ENCODE data around the gene NF2. TPM values are rescaled to one million over a fixed set of nuclear protein-coding genes. Genes with fewer than 3 reads are reported as not detected.

The NF2 gene
- total and polyA plus RNA-seq, 2 of the 8 experiments (the other 6 are each of a cell fraction or from before 2014, with no cell fraction given) = 17.6 to 53.6 TPM

DNA sequence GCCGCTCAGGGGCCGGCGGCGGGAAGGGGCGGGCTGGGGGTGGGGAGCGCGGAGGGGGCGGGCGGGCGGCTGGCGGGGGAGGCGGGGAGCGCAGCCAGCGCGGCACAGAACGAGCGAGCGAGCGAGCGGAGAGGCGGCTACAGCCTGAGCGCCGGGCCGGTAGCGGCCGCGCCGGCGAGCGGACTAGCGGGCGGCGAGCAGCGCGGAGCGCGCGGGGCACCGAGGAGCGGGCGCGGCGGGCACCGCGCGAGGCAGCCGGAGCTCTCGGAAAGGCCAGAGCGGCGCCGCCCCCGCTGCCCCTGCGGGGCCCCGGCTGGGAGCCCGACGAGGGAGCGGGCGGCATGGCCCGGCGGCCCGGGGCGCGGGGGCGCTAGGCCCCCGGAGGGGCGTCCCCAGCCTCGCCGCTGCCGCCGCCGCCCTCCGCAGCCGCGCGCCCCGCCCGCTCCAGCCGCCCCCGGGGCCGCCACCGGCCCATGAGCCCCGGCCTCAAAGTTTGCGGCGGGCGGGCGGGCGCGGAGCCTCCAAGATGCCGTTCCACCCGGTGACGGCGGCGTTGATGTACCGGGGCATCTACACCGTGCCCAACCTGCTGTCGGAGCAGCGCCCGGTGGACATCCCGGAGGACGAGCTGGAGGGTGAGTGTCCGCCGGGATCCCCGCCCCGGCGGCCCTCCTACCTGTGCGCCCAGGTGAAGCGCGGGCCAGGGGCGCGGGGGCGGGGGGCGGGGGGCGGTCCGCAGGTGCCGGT lies 116.6 kb downstream of the NF2 start, which contains the start of gene CABP7:
Gene CABP7 (plus strand): TSS at position 105 of the 747 bp plus-strand sequence. CDS start 422 bp downstream, at position 527.
- no peaks in the 10 kb centered on the region for H3K79me2 ChIP-seq (ENCODE audit: control insufficient read depth in 1 of 2, insufficient read depth in 2 of 2, low read length in 2 of 2)
- no peak within 1 kb of the TSS for H3K9ac ChIP-seq (replicated peaks in 1 of 4; ENCODE audit: extremely low read depth in 1 of 4, low read depth in 3 of 4, low read length in 3 of 4)
- H3K9me3 ChIP-seq (ENCODE audit: insufficient read depth in 2 of 2, low read depth in 1 of 2, low read length in 1 of 2) = no peaks in the 10 kb centered on the region
- H3K4me1 ChIP-seq (replicated peaks in 1 of 4; ENCODE audit: control insufficient read depth in 3 of 4, insufficient read depth in 4 of 4, low read length in 3 of 4) = peaks cover 0 to 14% (median 4%) of the 10 kb centered on the region in 4 experiments; a peak in 6 of 7 replicates
- no peak within 1 kb of the TSS for H3K4ac ChIP-seq (replicated peaks; ENCODE audit: insufficient read length, low read depth, low read length)
- H4K20me1 ChIP-seq (replicated peaks in 1 of 2; ENCODE audit: control insufficient read depth in 1 of 2, insufficient read depth in 2 of 2, low read length in 2 of 2) = peaks cover 3 to 5% of the 10 kb centered on the region in 2 experiments
- peaks cover 5% of the 10 kb centered on the region; the same call in 1 of the 2 replicates for H3K23me2 ChIP-seq (ENCODE audit: low read depth, low read length)
- H3K56ac ChIP-seq (replicated peaks; ENCODE audit: insufficient read length, low read depth, low read length) = no peak within 1 kb of the TSS
- no peaks in the 10 kb centered on the region; the same call in 1 of the 2 replicates for H3K79me1 ChIP-seq (ENCODE audit: low read depth, low read length)
- H3K4me3 ChIP-seq (ENCODE audit: extremely low read depth in 1 of 4, insufficient read depth in 2 of 4, low read depth in 3 of 4, low read length in 4 of 4) = peak within 1 kb of the TSS; percentile 14 to 58 (median 27)
- H2BK15ac ChIP-seq (ENCODE audit: low read length) = peak within 1 kb of the TSS; percentile 97; the same call in 1 of the 2 replicates
- H4K8ac ChIP-seq (ENCODE audit: extremely low read depth, insufficient read depth, low read length) = peak within 1 kb of the TSS; percentile 19
- H3K27ac ChIP-seq (ENCODE audit: low read depth, low read length) = no peak within 1 kb of the TSS
- no peak within 1 kb of the TSS for H2AFZ ChIP-seq (ENCODE audit: low read length)
- H3K14ac ChIP-seq (ENCODE audit: insufficient read length) = no peak within 1 kb of the TSS
- DNase-seq (ENCODE audit: low read depth in 1 of 2, low spot score in 2 of 2) (no peak), FAIRE-seq (no peak)
- H3K36me3 ChIP-seq (ENCODE audit: control insufficient read depth in 2 of 4, insufficient read depth in 4 of 4, low read length in 3 of 4) = no peaks in the 10 kb centered on the region
- no peak within 1 kb of the TSS for H4K5ac ChIP-seq (ENCODE audit: insufficient read length, low read depth, low read length)
- H3K23ac ChIP-seq (ENCODE audit: insufficient read length) = no peak within 1 kb of the TSS
- ChIA-PET POLR2A (ENCODE audit: partially characterized antibody) (no interaction called here), CTCF (ENCODE audit: partially characterized antibody) (interaction anchor here (0.8 to 1.7 kb wide), 5 partner anchors 10 to 85 kb away, joined by 3 to 6 read pairs (median 3); no protein-coding TSS in a partner anchor)
- H2BK5ac ChIP-seq (ENCODE audit: low read depth, low read length) = no peak within 1 kb of the TSS
- peak within 1 kb of the TSS; percentile 59 to 84 for H3K4me2 ChIP-seq (ENCODE audit: insufficient read depth in 1 of 2, low read depth in 2 of 2, low read length in 2 of 2)
- no peak within 1 kb of the TSS for H2BK120ac ChIP-seq (replicated peaks; ENCODE audit: low read depth, low read length)
- H2AK5ac ChIP-seq (ENCODE audit: low read depth, low read length) = no peak within 1 kb of the TSS
- no peak within 1 kb of the TSS for H4K91ac ChIP-seq (replicated peaks; ENCODE audit: insufficient read length, low read length)
- H2BK20ac ChIP-seq (ENCODE audit: low read length) = no peak within 1 kb of the TSS
- peaks cover 21 to 43% (median 35%) of the 10 kb centered on the region in 4 experiments for H3K27me3 ChIP-seq (replicated peaks in 1 of 4; ENCODE audit: control insufficient read depth in 3 of 4, extremely low read depth in 1 of 4, insufficient read depth in 3 of 4, low read length in 3 of 4)
- TF ChIP-seq BCL11A (IDR thresholded peaks at IDR 0.05; ENCODE audit: low read depth in 2 of 2, low read length in 2 of 2) (no peak), TEAD4 (IDR thresholded peaks at IDR 0.05; ENCODE audit: low read depth, low read length) (no peak), CHD1 (IDR thresholded peaks at IDR 0.05; ENCODE audit: low read depth, low read length) (no peak), BRCA1 (IDR thresholded peaks at IDR 0.05; ENCODE audit: low read depth, low read length) (no peak), EZH2 (IDR thresholded peaks at IDR 0.05; ENCODE audit: low read depth, low read length, severe bottlenecking) (peak; percentile 48), GABPA (IDR thresholded peaks at IDR 0.05; ENCODE audit: borderline replicate concordance, insufficient read depth, low read length) (0 out of 2 replicates have a peak, but pooled peaks have one; percentile 21), KDM5A (IDR thresholded peaks at IDR 0.05; ENCODE audit: low read length) (no peak)
- TF ChIP-seq, protein P1, sequence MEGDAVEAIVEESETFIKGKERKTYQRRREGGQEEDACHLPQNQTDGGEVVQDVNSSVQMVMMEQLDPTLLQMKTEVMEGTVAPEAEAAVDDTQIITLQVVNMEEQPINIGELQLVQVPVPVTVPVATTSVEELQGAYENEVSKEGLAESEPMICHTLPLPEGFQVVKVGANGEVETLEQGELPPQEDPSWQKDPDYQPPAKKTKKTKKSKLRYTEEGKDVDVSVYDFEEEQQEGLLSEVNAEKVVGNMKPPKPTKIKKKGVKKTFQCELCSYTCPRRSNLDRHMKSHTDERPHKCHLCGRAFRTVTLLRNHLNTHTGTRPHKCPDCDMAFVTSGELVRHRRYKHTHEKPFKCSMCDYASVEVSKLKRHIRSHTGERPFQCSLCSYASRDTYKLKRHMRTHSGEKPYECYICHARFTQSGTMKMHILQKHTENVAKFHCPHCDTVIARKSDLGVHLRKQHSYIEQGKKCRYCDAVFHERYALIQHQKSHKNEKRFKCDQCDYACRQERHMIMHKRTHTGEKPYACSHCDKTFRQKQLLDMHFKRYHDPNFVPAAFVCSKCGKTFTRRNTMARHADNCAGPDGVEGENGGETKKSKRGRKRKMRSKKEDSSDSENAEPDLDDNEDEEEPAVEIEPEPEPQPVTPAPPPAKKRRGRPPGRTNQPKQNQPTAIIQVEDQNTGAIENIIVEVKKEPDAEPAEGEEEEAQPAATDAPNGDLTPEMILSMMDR (IDR thresholded peaks at IDR 0.05; ENCODE audit: control extremely low read depth in 1 of 3, insufficient read depth in 1 of 3, low read depth in 1 of 3, low read length in 3 of 3) = no peak
- 5% methylated on average over 12 of the region's 115 CpGs; no CpG with 5 or more reads in 1 of the 2 experiments for WGBS, 2 experiments (ENCODE audit: extremely low coverage in 1 of 2, insufficient coverage in 1 of 2, insufficient read length in 1 of 2, insufficient replicate concordance in 2 of 2, low coverage in 1 of 2, low lambda C conversion rate in 2 of 2, missing lambda C conversion rate in 1 of 2)
- H2BK12ac ChIP-seq (ENCODE audit: low read depth, low read length) = no peak within 1 kb of the TSS
- peak within 1 kb of the TSS; percentile 71 for H3K18ac ChIP-seq (ENCODE audit: extremely low read depth, low read length)
